ENCODE data around the gene LMF1. TPM values are rescaled to one million over a fixed set of nuclear protein-coding genes. Genes with fewer than 3 reads are reported as not detected.

Gene LMF1
- total and polyA plus RNA-seq, 2 of the 8 experiments (the other 6 are each of a cell fraction or from before 2014, with no cell fraction given): 3.5 to 9.1 TPM

GRCh38 chr16:930076-930475, 40.7 kb downstream of the LMF1 start:
- TF ChIP-seq SAP30 (IDR thresholded peaks at IDR 0.05; ENCODE audit: insufficient read depth, insufficient replicate concordance, low read length): no peak
- TF ChIP-seq NANOG (IDR thresholded peaks at IDR 0.05; ENCODE audit: insufficient read depth, low read depth, low read length, poor library complexity, severe bottlenecking): no peak
- TF ChIP-seq TAF7 (optimal IDR thresholded peaks at IDR 0.05; ENCODE audit: borderline replicate concordance, low read depth, low read length): no peak
- TF ChIP-seq BACH1 (IDR thresholded peaks at IDR 0.05; ENCODE audit: low read length): no peak
- no peak for TF ChIP-seq POLR2AphosphoS5 (IDR thresholded peaks at IDR 0.05; ENCODE audit: low read depth, low read length)
- no peak for TF ChIP-seq KDM4A (IDR thresholded peaks at IDR 0.05; ENCODE audit: low read depth, low read length, severe bottlenecking)
- TF ChIP-seq ZNF274 (IDR thresholded peaks at IDR 0.05; ENCODE audit: borderline replicate concordance, extremely low read depth, low read length): no peak
- POLR2A ChIA-PET (ENCODE audit: partially characterized antibody): no interaction called here
- no peak overlapping the region for H2BK15ac ChIP-seq (ENCODE audit: low read length)

More at GRCh38 chr16:930076-930475, 40.7 kb downstream of the LMF1 start:
- Histone ChIP-seq H4K20me1 (replicated peaks in 1 of 2; ENCODE audit: control insufficient read depth in 1 of 2, insufficient read depth in 2 of 2, low read length in 2 of 2) (no peaks in the 10 kb centered on the region), H3K23me2 (ENCODE audit: low read depth, low read length) (no peaks in the 10 kb centered on the region), H3K4me1 (replicated peaks in 1 of 4; ENCODE audit: control insufficient read depth in 3 of 4, insufficient read depth in 4 of 4, low read length in 3 of 4) (peaks cover 0 to 6% (median 3%) of the 10 kb centered on the region in 4 experiments; a peak in 3 of 7 replicates), H2BK12ac (ENCODE audit: low read depth, low read length) (no peak overlapping the region), H2BK120ac (replicated peaks; ENCODE audit: low read depth, low read length) (no peak overlapping the region), H2BK20ac (ENCODE audit: low read length) (no peak overlapping the region), H4K91ac (replicated peaks; ENCODE audit: insufficient read length, low read length) (no peak overlapping the region), H4K5ac (ENCODE audit: insufficient read length, low read depth, low read length) (no peak overlapping the region), H3K79me2 (ENCODE audit: control insufficient read depth in 1 of 2, insufficient read depth in 2 of 2, low read length in 2 of 2) (no peaks in the 10 kb centered on the region), H2AFZ (ENCODE audit: low read length) (no peak overlapping the region), H3K14ac (ENCODE audit: insufficient read length) (no peak overlapping the region), H3K4me3 (ENCODE audit: extremely low read depth in 1 of 4, insufficient read depth in 2 of 4, low read depth in 3 of 4, low read length in 4 of 4) (no peak overlapping the region), H3K9me3 (ENCODE audit: insufficient read depth in 2 of 2, low read depth in 1 of 2, low read length in 1 of 2) (peaks cover 22 to 60% of the 10 kb centered on the region in 2 experiments), H2AK5ac (ENCODE audit: low read depth, low read length) (no peak overlapping the region), H3K56ac (replicated peaks; ENCODE audit: insufficient read length, low read depth, low read length) (no peak overlapping the region), H3K9ac (replicated peaks in 1 of 4; ENCODE audit: extremely low read depth in 1 of 4, low read depth in 3 of 4, low read length in 3 of 4) (no peak overlapping the region), H4K8ac (ENCODE audit: extremely low read depth, insufficient read depth, low read length) (no peak overlapping the region), H3K27ac (ENCODE audit: low read depth, low read length) (no peak overlapping the region), H3K4me2 (ENCODE audit: insufficient read depth in 1 of 2, low read depth in 2 of 2, low read length in 2 of 2) (peak overlapping the region in 1 of 2 experiments; percentile 34; a peak in 1 of 4 replicates), H3K79me1 (ENCODE audit: low read depth, low read length) (no peaks in the 10 kb centered on the region), H3K18ac (ENCODE audit: extremely low read depth, low read length) (no peak overlapping the region), H2BK5ac (ENCODE audit: low read depth, low read length) (no peak overlapping the region), H3K36me3 (ENCODE audit: control insufficient read depth in 2 of 4, insufficient read depth in 4 of 4, low read length in 3 of 4) (peaks cover 0 to 4% (median 0%) of the 10 kb centered on the region in 4 experiments; a peak in 1 of 8 replicates), H3K4ac (replicated peaks; ENCODE audit: insufficient read length, low read depth, low read length) (no peak overlapping the region), H3K23ac (ENCODE audit: insufficient read length) (no peak overlapping the region), H3K27me3 (replicated peaks in 1 of 4; ENCODE audit: control insufficient read depth in 3 of 4, extremely low read depth in 1 of 4, insufficient read depth in 3 of 4, low read length in 3 of 4) (no peaks in the 10 kb centered on the region)
- WGBS, 2 experiments (ENCODE audit: extremely low coverage in 1 of 2, insufficient coverage in 1 of 2, insufficient read length in 1 of 2, insufficient replicate concordance in 2 of 2, low coverage in 1 of 2, low lambda C conversion rate in 2 of 2, missing lambda C conversion rate in 1 of 2): 81% methylated on average over 12 of the region's 20 CpGs; no CpG with 5 or more reads in 1 of the 2 experiments
- DNase-seq (ENCODE audit: low read depth in 1 of 2, low spot score in 2 of 2) (no peak), FAIRE-seq (no peak)
- CTCF ChIA-PET (ENCODE audit: partially characterized antibody): no interaction called here

Data from H1 (cell line).